Measurements from ENCODE around the gene CD320.
A peak's percentile ranks its signal among the peaks of the same experiment; 100 is the strongest.
"Not testable (repeated sequence)": the region's sequence is repeated elsewhere in the genome, so short reads cannot be mapped to it uniquely, and the experiment has no call there.

The CD320 gene

DNA sequence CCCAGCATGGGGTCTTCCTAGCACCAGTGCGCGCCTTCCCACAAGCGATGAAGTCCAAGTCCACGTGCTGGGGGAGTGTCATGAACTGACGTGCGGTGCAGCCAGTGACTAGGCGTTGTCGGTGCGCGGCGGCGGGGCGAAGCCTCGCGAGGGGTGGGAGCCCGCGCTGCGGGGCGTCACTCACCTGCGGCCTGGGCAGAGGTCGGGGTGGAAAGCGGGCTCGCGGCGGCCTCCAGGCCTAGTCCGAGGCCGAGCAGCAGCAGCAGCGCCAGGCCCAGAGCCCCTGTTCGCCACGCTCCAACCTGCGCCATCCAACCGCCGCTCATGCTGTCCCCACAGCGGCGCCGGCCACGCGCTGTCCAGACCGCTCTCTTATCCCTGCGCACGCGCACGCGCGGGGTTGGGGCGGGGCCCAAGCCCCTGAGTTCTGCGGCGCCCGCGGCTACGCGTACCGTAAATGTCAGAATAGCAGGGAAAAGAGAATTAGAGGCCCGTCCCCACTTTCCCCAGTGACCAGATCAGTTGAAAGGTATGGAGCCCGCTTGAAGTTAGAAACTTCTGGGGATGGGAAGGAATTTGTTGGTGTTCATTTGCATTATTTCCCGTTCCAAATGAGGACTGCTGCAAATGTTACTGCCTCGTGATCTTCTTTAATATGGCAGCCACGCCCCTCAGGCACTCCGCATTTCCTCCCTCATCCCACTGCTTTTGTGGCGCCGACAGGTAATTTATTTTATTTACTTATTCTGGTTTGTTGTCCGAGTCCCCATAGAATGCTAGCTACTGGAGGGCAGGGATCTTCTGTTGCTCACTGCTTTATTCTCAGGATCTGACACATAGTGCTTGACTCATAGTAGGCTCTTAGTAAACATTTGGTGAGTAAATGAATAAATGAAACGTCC, at the start of gene CD320:
Gene CD320 (minus strand): TSS at position 394 of the 902 bp plus-strand sequence. CDS start 68 bp downstream, at position 326.
- peak; percentile 89 for DNase-seq (ENCODE audit: low spot score)

GRCh38 chr19:8357007-8357521, 48.9 kb upstream of the CD320 start:
- no peak for DNase-seq (ENCODE audit: low spot score)

DNA sequence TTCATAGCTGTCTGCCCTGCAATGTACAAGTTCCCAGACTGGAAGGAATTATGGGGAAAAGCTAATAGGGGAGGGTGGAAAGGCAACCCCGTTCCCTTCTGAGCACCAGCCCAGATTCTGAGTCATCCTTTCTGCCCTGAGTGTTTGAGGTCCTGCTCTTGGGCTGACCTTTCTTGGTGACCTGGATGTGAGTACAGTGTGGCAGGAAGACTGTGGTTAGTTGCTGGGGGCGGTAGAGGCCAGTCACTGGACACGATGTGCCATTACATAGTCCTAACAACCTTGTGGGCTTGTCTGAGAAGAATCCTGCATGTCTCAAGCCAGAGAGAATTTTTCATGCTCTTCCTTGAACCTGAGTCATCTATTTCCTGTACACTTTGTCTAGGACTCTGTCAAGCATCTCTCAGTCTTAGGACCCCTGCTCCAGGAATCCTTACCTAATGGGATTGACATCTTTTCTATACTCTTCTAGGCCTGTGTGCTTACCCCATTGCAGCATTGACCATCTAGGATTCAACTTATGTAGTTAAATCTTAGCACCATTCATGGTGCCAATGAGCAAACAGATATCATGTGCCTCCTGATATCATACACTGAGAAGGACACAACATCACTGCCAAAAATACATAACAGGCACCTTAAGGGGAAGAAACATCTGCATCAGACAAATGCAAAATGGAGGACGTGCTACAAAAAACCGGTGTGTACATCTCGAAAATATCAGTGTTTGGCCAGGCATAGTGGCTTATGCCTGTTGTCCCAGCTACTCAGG, 47.7 kb upstream of the CD320 start:
- DNase-seq (ENCODE audit: low spot score): no peak

DNA sequence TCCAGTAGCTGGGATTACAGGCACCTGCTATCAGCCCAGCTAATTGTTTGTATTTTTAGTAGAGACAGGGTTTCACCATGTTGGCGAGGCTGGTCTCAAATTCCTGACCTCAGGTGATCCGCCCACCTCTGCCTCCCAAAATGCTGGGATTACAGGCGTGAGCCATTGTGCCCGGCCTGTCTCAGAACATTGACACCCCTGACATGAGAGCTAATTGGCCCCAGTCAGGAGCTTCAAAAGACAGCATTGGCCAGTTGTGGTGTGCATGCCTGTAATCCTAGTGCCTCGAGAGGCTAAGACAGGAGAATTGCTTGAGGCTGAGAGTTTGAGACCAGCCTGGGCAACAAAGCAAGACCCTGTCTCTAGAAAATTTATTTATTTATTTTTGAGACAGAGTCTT, 44.7 kb upstream of the CD320 start:
- not testable (repeated sequence) for DNase-seq (ENCODE audit: low spot score)

- no peak for DNase-seq (ENCODE audit: low spot score)
Observed at GRCh38 chr19:8352134-8352827, 44.1 kb upstream of the CD320 start.

- DNase-seq (ENCODE audit: low spot score): not testable (repeated sequence)
Observed at GRCh38 chr19:8349629-8350372, 41.6 kb upstream of the CD320 start.

DNA sequence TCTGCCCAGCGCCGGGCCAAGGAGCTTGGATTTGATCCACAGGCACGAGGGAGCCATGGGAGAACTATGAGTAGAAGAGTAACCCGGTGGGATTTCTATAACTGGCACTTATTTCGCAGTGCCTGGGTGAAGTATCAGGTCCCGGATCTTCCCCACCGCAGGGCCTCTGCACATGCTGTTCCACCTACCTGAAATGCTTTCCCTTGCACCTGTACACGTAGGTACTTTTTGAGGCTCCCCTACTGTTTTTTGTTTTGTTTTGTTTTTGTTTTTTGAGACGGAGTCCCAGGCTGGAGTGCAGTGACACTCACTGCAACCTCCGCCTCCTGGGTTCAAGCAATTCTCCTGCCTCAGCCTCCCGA, 35.3 kb upstream of the CD320 start:
- DNase-seq (ENCODE audit: low spot score): no peak

- DNase-seq (ENCODE audit: low spot score): peak; percentile 87
Observed at GRCh38 chr19:8342684-8343482, 34.7 kb upstream of the CD320 start, which contains the start of gene KANK3. KANK3 (minus strand) TSS chr19:8343262; CDS start chr19:8337828, 5,434 bp downstream.

DNA sequence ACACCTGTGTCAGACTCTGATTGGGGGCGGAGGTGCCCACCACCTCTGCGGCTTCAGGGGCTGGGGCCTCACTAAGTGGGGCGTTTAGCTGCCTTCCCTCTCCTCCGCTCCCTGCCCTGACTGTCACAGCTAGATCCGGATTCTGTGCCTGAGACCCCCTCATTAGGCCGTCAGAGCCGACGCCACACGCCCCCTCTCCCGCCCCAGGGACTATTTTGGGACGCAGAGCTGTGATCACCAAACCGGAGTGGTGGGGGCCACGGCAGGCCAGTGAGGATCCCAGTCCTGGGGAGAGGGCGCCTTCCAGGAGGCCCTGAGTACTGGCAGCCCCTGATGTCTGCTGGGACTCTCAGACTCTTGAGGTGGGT, 34.1 kb upstream of the CD320 start:
- DNase-seq (ENCODE audit: low spot score): no peak

- not testable (repeated sequence) for DNase-seq (ENCODE audit: low spot score)
Observed at GRCh38 chr19:8341504-8341903, 33.3 kb upstream of the CD320 start.

DNA sequence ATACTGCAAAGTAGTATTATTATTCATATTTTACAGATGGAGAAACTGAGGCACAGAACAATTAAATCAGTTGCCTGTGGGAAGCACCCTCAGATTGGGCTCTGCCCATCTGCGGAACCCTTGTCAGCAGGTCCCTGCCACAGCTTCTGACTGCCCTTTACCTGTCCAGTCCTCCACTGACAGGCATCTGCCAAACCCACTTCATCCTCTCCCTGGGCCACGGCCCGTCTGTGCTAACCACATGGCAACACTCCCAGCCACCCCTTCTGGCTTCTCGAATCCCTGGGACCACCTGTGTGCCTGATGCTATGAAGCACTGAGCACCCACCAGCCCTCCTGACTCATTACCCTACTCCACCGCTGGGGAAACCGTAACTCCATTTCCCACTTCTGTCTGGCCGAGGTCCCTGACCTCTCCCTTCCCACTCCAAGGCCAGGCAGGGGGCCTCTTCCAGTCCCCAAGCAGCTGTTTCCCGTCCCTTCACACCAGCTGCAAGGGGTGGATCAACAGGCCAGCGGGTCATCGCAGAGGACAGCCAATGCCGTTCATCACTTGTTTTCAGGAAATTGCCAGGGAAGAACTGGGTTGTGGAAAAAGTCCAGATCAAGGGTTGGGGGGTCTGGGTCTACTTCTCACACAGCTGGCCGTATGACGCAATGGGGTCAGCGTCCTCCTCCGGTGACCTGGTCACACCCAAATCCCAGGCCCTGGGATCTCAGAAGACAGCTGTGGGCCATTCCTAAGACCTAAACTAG, 32.4 kb upstream of the CD320 start:
- peak; percentile 39 for DNase-seq (ENCODE audit: low spot score)

GRCh38 chr19:8338835-8339234, 30.7 kb upstream of the CD320 start:
- DNase-seq (ENCODE audit: low spot score): no peak

DNA sequence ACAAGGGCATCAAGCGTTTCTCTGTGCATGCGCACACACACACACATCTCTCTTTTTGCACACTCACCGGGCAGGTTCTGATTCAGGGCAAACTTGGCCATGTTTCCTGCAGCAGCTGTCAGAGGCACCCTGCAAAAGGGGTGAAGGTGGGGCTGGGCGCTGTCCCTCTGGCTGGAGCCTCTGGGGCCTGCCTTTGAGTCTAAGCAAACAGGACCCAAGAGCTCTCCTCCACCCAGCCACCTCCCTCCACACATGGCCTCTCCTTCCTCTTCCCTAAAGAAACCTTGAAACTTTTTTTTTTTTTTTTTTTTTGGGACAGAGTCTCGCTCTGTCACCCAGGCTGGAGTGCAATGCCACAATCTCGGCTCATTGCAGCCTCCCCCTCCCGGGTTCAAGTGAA, 29.6 kb upstream of the CD320 start:
- DNase-seq (ENCODE audit: low spot score): no peak

- DNase-seq (ENCODE audit: low spot score): no peak
Observed at GRCh38 chr19:8336660-8337059, 28.5 kb upstream of the CD320 start.

- DNase-seq (ENCODE audit: low spot score): no peak
Observed at GRCh38 chr19:8336072-8336569, 28.0 kb upstream of the CD320 start.

DNA sequence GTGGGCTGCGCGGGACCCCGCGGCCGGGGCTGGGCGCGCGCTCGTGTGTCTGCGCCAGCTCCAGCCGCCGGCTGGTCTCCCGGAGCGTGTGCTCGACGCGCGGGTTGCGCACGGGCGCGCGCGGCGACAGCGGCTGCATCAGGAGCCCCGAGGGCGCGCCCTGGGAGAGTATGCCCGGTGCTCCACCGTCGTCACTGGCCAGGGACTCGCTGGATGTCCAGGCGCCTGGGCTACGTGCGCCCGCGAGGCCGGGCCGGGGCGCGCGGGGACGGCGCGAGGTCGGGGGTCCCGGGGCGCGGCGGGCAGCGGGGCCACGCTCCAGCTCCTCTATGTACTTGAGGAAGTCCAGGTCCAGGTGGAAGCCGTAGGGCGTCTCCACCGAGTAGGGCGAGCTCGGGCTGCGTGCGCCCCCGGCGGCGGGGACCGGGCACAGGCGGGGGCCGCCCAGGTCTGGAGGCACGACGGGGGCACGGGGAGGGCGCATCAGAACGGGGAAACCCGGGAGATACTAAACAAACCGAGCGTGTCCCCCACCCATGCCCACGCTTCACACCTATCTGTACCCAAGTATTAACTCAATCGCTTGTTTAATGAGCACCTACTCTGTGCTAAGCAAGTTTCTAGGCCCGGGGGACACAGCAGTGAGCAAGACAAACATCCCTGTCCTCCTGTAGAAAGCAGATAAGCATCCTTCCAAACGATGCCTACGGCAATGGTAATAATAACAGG, 27.3 kb upstream of the CD320 start:
- no peak for DNase-seq (ENCODE audit: low spot score)

DNA sequence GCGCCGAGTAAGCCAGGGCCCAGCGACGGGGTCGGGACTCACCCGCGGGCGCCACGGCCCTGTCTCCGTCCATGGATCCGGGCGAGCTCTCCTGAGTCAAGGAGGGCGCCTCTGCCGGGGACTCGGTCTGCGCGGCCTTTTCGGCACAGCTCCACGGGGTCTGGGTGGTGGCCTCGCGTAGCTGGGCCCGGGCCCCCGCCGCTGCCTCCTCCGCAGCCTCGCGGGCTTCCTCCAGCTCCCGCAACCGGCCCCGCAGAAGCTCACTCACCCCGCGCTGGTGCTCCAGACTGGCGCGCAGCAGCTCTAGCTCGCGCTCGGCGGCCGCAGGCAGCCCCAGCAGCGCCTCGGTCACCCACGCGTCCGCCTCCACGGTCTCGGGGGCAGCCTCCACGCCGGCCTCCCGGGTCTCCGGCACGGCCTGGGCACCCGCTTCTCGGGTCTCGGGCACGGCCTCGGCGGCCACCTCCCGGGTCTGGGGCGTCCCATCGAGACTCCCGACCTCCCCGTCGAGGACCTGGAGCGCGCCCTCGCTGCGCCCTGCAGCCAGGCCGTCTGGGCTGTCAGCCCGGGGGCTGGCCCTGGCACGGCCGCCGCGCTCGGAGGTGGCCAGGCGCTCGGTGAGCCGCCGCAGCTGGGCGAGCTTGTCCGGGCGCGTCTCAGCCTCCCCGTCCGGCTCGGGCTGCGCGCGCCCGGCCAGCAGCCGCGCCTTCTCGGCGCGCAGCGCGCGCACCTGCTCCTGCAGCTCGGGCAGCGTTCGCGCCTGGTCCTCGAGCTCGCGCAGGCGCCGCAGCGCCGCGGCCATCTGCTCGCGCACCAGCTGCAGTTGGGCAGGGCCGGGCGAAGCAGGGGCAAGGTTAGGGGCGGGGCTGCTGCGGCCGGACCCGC, 26.5 kb upstream of the CD320 start:
- no peak for DNase-seq (ENCODE audit: low spot score)
